AG09319 (cell line): ENCODE results near the gene LIPE.
"Not testable (repeated sequence)": the region's sequence is repeated elsewhere in the genome, so short reads cannot be mapped to it uniquely, and the experiment has no call there.

Experiments used
- DNase-seq: peaks from one replicate; pipeline ENCODE4 v3.0.0-alpha.2; 2010; ENCODE audit warnings: low read depth; ENCODE audit errors: extremely low read depth
- TF ChIP-seq, protein P1 (sequence below): IDR thresholded peaks from 2 replicates; pipeline ENCODE4 v1.5.1; 2011; ENCODE audit warnings: low read depth, mild to moderate bottlenecking, inconsistent platforms, low read length, moderate library complexity

Gene LIPE

DNA sequence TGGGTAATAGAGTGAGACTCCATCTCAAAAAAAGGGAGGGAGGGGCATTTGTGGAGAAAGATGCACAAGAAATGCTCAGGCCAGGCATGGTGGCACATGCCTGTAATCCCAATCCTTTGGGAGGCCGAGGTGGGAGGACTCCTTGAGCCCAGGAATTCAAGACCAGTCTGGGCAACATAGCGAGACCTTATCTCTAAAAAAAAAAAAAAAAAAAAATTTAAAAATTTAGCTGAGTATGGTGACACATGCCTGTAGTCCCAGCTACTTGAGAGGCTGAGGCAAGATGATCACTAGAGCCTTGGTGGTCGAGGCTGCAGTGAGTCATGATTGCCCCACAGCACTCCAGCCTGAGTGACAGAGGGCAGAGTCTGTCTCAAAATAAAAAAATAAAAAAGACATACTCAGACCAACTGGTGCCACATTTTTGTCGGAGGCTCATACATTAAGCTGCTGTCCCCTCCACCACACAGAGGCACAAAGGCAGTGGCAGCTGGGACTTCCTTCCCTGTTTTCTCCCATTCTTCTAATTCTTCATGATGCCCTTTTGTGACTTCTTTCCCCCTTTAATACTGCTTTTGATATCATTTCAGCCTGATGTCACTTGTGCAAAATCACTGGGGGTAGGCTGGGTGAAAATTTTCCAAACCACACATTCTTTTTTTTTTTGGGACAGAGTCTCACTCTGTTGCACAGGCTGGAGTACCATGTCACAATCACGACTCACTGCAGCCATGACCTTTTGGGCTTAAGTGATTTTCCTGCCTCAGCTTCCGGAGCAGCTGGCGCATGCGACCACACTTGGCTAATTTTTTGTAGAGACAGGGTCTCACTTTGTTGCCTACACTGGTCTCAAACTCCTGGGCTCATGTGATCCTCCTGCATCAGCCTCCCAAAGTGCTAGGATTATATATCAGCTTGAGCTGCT is 42.4 kb upstream of the LIPE start:
- TF ChIP-seq, protein P1, sequence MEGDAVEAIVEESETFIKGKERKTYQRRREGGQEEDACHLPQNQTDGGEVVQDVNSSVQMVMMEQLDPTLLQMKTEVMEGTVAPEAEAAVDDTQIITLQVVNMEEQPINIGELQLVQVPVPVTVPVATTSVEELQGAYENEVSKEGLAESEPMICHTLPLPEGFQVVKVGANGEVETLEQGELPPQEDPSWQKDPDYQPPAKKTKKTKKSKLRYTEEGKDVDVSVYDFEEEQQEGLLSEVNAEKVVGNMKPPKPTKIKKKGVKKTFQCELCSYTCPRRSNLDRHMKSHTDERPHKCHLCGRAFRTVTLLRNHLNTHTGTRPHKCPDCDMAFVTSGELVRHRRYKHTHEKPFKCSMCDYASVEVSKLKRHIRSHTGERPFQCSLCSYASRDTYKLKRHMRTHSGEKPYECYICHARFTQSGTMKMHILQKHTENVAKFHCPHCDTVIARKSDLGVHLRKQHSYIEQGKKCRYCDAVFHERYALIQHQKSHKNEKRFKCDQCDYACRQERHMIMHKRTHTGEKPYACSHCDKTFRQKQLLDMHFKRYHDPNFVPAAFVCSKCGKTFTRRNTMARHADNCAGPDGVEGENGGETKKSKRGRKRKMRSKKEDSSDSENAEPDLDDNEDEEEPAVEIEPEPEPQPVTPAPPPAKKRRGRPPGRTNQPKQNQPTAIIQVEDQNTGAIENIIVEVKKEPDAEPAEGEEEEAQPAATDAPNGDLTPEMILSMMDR: no peak
- DNase-seq: no peak

- DNase-seq: peak; percentile 57
- TF ChIP-seq, protein P1: no peak
These were observed 41.1 kb upstream of the LIPE start for GRCh38 chr19:42468273-42468796.

GRCh38 chr19:42467183-42467760 is 40.1 kb upstream of the LIPE start:
- DNase-seq: no peak
- TF ChIP-seq, protein P1: no peak

GRCh38 chr19:42466521-42467182 is 39.5 kb upstream of the LIPE start:
- no peak for DNase-seq

GRCh38 chr19:42465827-42466280 is 38.7 kb upstream of the LIPE start:
- TF ChIP-seq, protein P1: no peak
- DNase-seq: no peak

More at GRCh38 chr19:42466521-42467182, 39.5 kb upstream of the LIPE start:
- TF ChIP-seq, protein P1: no peak

DNA sequence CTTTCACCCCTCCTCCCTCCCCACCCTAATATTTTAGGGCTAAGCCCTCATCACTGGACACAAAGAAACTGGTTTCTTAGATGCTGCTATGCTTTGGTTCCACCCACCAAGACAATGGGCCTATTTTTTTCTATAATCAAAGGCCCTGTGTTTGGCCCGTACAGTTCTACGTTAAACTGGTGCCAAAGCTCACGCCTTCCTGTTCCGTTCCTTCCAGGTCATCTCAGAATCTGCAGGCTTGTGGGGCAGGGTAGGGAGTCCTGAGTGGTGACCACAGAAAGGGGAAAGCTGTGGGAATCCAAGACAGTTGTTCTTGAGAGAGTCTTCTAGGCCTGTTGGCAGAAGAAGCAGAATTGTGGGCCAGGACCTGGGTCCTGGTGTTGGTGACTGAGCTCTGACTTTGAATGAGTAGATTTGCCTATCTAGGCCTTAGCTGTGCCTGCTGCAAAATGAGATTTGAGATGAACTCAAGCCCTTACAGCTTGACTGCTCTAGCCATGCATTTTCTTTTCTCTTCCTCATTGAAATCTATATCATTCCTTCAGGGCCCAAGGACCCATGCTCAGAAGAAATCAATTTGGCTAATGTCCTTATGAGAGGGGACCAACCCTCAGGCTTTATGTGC is 34.6 kb upstream of the LIPE start:
- TF ChIP-seq, protein P1: no peak
- no peak for DNase-seq

DNA sequence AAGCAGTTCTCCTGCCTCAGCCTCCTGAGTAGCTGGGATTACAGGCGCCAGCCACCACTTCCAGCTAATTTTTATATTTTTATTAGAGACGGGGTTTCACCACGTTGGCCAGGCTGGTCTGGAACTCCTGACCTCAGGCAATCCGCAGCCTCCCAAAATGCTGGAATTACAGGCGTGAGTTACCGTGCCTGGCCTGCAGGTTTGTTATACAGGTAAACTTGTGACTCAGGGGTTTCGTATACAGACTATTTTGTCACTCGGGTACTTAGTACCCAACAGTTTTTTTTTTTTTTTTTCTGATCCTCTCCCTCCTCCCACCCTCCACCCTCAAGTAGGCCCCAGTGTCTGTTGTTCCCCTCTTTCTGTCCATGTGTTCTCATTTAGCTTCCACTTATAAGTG is 34.0 kb upstream of the LIPE start:
- DNase-seq: not testable (repeated sequence)
